ENCODE results near the gene TMEM225.
"Not testable (repeated sequence)": the region's sequence is repeated elsewhere in the genome, so short reads cannot be mapped to it uniquely, and the experiment has no call there.

Gene TMEM225

DNA sequence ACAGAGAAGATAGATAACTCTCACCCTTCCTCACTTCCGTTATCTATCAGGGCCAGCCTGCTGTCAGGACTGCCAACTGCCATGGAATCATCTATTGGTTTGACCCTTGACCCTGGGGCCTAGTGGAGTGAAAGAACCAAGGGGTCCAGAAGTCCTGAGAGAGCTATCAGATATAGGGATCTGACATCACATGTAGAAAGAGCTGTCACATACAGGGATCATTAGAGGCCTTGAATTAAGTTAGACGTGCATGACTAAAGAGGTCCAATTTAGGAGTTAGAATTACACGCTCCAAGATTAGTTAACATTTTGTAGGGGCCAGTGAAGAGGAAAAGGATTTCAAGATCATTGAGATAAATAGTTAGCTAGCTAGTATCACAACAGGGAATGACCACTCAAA lies at the start of gene TMEM225:
Gene TMEM225, minus strand, starts transcription at position 101 of the 400 bp plus-strand sequence. CDS start 245 bp downstream, outside the sequence.
- no peak for DNase-seq

- no peak for DNase-seq
Measured at GRCh38 chr11:123924027-123924426, 38.6 kb upstream of the TMEM225 start.

DNA sequence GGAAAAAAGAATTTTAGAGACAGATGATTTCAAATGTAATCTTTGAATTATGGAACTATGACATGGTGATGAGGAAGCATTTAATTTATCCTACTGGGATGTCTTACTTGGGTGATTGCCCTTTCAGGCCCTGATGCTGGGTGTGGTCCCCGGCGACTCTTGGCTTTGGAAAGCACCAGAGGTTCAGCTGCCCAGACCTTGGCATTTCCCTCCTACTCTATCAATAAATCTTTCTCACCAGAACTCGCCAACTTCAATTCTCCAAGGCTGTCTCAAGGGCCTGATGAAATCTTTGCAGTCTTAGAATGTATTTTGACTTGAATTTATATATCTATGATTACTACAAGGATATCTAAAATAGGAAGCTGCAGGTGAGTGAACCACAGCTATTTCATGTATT lies 35.5 kb upstream of the TMEM225 start:
- no peak for DNase-seq

- no peak for DNase-seq
Measured at GRCh38 chr11:123905826-123906225, 20.4 kb upstream of the TMEM225 start.

GRCh38 chr11:123904932-123905331 lies 19.5 kb upstream of the TMEM225 start:
- DNase-seq: no peak

- no peak for DNase-seq
Measured at GRCh38 chr11:123903932-123904331, 18.5 kb upstream of the TMEM225 start.

DNA sequence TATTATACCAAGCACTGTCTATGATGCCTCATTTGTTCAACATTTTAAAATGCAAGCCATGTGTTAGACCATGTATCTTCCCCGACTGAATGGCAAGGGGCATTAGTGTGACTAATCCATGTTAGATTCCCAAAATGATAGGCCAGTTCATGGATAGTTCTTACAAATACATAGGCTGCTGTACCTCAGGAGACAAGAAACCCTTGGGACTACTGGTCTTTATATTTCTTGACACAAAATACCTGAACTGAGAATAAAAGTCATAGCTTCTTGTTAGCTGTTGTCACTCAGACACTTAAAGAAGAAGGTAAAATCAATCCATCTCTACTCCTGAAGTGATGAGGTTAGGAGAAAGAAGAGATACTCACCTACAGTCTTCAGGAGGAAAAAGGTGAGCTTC lies 16.4 kb upstream of the TMEM225 start, which contains the start of gene OR8D4:
Gene OR8D4, plus strand, starts transcription at position 301 of the 400 bp plus-strand sequence. CDS start 4,265 bp downstream, outside the sequence.
- no peak for DNase-seq

DNA sequence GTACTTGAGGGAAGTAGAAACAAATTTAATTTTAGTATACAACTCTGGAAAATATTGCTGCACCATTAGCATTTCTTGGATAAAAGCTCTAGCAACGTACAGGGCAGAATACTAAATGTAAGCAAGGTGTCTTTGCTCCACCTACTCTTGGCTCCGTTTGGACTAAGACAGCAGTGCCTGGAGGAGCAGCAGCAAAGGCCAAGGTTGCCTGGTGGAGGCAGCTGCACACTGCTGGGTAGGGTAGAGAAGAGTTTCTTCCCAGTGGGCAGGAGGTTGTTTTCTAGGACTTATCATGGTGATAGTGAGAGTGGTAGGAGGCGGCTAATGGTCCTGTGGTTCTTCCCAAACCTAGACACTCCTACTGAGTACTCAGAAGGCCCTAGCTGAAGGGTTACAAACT lies 14.3 kb upstream of the TMEM225 start:
- no peak for DNase-seq

- no peak for DNase-seq
Measured at GRCh38 chr11:123892031-123892430, 6.6 kb upstream of the TMEM225 start.

GRCh38 chr11:123880912-123881311 lies 4.6 kb downstream of the TMEM225 start:
- no peak for DNase-seq

- DNase-seq: not testable (repeated sequence)
Measured at GRCh38 chr11:123867795-123868194, 17.7 kb downstream of the TMEM225 start.

- not testable (repeated sequence) for DNase-seq
Measured at GRCh38 chr11:123865293-123865692, 20.2 kb downstream of the TMEM225 start.

DNA sequence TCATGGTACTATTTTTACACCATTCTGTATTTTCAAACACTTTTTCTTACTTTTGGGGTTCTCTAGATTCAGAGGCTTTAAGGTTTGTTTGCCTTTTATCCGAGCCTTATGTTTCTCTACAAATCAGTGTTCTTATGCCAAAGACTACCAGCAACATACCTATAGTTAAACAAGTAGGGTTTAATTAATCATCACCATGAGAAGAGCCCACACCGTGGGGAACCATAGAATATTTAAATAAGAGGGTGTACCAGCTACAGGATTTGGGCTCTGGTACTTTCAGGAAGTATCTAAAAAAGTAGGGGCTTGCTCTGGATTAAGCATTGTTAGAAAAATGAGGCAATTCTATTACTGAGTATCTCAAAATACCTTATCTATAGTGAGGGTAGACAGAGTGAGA lies 25.7 kb downstream of the TMEM225 start:
- no peak for DNase-seq

- DNase-seq: no peak
Measured at GRCh38 chr11:123856444-123856843, 29.0 kb downstream of the TMEM225 start.

DNA sequence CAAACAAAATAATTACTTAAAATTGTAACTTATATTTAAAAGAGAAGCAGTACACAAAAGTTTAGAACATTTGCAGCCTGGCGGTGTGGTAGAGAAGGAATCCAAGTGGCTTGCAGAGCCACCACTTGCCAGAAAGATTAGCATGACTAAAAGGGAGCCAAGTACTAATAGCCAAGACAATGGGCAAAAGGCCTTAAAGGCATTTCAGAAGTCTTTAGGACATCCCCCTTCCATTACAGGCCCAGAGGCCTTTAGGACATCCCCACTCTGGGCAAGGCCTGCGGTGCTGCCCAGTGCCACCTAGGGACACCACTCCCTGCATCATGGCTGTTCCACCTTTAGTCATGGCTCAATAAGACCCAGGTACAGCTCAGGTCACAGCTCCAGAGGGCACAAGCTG lies 32.4 kb downstream of the TMEM225 start:
- DNase-seq: no peak

- no peak for DNase-seq
Measured at GRCh38 chr11:123852321-123852720, 33.1 kb downstream of the TMEM225 start.

- no peak for DNase-seq
Measured at GRCh38 chr11:123851110-123851509, 34.4 kb downstream of the TMEM225 start.

- DNase-seq: no peak
Measured at GRCh38 chr11:123841174-123841573, 44.3 kb downstream of the TMEM225 start.

DNA sequence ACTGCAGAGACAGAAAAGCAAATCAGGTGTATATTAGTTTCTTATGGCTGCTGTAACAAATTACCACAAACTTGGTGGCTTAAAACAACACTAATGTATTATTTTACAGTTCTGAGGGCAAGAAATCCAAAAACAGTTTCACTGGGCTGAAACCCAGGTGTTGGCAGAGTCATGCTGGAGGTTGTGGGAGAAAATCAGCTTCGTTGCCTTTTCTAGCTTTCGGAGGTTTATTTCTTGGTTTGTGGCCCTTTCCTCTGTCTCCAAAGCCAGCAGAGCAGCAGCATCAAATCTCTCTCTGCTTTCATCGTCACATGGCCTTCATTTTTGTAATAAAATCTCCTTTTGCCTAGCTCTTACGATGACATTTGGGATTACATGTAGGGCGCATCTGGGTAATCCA lies 46.3 kb downstream of the TMEM225 start:
- no peak for DNase-seq

DNA sequence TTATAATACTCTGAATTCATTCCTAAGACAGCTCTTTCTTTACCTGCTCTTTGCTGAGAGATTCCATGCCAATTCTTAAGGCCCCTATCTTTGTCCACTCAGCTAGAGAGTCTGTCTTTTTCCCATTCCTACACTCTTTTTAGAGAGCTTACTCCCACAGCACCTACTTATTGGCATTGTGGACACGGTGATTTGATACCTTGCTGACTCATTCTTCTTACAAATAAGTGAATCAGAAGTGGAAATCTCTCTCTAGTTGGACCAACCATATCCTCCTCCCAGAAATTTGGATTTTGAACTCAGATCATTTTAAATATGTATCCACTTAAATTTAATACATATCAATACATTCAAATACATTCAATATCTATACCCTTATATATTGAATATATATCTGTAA lies 46.8 kb downstream of the TMEM225 start:
- no peak for DNase-seq

DNA sequence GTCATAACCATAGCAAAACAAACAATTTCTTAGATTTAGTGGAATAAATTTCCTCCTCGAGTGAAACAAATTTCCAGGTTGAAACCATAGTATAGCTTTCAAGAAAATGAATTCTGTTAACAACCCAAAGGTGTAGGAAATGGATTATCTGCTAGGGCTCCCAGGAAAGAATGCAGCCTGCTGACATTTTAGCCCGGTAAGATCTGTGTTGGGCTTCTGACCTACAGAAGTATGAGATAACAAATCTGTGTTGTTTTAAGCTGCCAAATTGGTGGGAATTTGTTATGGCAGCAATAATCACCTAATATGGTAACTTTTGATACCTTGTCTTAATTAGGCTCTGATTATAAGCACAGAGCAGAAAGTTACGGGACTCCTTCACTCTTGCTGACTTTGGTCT lies 47.3 kb downstream of the TMEM225 start:
- no peak for DNase-seq

- DNase-seq: no peak
Measured at GRCh38 chr11:123833095-123833494, 52.4 kb downstream of the TMEM225 start.

All from GDM1 (cell line).